ENCODE data around the gene MLF1. TPM values are rescaled to one million over a fixed set of nuclear protein-coding genes. Genes with fewer than 3 reads are reported as not detected.
"Not testable (repeated sequence)": the region's sequence is repeated elsewhere in the genome, so short reads cannot be mapped to it uniquely, and the experiment has no call there.

Gene MLF1
- 34.1 TPM for polyA plus RNA-seq (ENCODE audit: insufficient read length)

- DNase-seq = peak; percentile 95
These were observed at the start of gene MLF1 for GRCh38 chr3:158570999-158571702. Gene MLF1, plus strand, starts transcription at chr3:158571194. Its CDS starts 107 bp downstream, at chr3:158571301.

- no peak for DNase-seq
These were observed 48.5 kb upstream of the MLF1 start for GRCh38 chr3:158522221-158523136.

- DNase-seq = no peak
These were observed 42.8 kb upstream of the MLF1 start for GRCh38 chr3:158528076-158528674.

- DNase-seq = no peak
These were observed 39.7 kb upstream of the MLF1 start for GRCh38 chr3:158531334-158531733.

- DNase-seq = peak; percentile 32
These were observed 38.8 kb upstream of the MLF1 start for GRCh38 chr3:158532099-158532734.

- DNase-seq = no peak
These were observed 35.1 kb upstream of the MLF1 start for GRCh38 chr3:158535918-158536317.

- DNase-seq = peak; percentile 11
These were observed 31.5 kb upstream of the MLF1 start for GRCh38 chr3:158539414-158540014.

- no peak for DNase-seq
These were observed 30.9 kb upstream of the MLF1 start for GRCh38 chr3:158540066-158540465.

- DNase-seq = no peak
These were observed 22.3 kb upstream of the MLF1 start for GRCh38 chr3:158548691-158549090.

GRCh38 chr3:158549938-158550337, 21.1 kb upstream of the MLF1 start:
- not testable (repeated sequence) for DNase-seq

- DNase-seq = no peak
These were observed 18.9 kb upstream of the MLF1 start for GRCh38 chr3:158552124-158552523.

GRCh38 chr3:158559504-158559903, 11.5 kb upstream of the MLF1 start:
- no peak for DNase-seq

GRCh38 chr3:158560979-158561378, 10.0 kb upstream of the MLF1 start:
- no peak for DNase-seq

GRCh38 chr3:158562674-158563073, 8.3 kb upstream of the MLF1 start:
- DNase-seq = no peak

GRCh38 chr3:158563076-158563475, 7.9 kb upstream of the MLF1 start:
- DNase-seq = no peak

GRCh38 chr3:158565076-158565475, 5.9 kb upstream of the MLF1 start:
- DNase-seq = no peak

GRCh38 chr3:158568784-158569183, 2.2 kb upstream of the MLF1 start:
- no peak for DNase-seq

- no peak for DNase-seq
These were observed 1.2 kb upstream of the MLF1 start for GRCh38 chr3:158569794-158570193.

- no peak for DNase-seq
These were observed 1.2 kb downstream of the MLF1 start for GRCh38 chr3:158571969-158572765.

GRCh38 chr3:158572766-158573060, 1.7 kb downstream of the MLF1 start:
- no peak for DNase-seq

- no peak for DNase-seq
These were observed 2.7 kb downstream of the MLF1 start for GRCh38 chr3:158573714-158574113.

- no peak for DNase-seq
These were observed 3.7 kb downstream of the MLF1 start for GRCh38 chr3:158574646-158575045.

Measured in hindlimb muscle (tissue), 1 donor.